BE2C (cell line): ENCODE data around the gene PRKD2.

ENCODE experiments used
- DNase-seq: peaks from one replicate; pipeline ENCODE4 v3.0.0-alpha.2; 2020
- H3K27me3 ChIP-seq: fragments of 250-450 bp; sonication (Bioruptor Pico); 2 replicates; pipeline ENCODE4 v1.5.1; 2020; ENCODE audit warnings: mild to moderate bottlenecking
- H3K36me3 ChIP-seq: fragments of 250-450 bp; sonication (Bioruptor Pico); 2 replicates; pipeline ENCODE4 v1.5.1; 2020; ENCODE audit warnings: mild to moderate bottlenecking
- H3K4me1 ChIP-seq: fragments of 250-450 bp; sonication (Bioruptor Pico); 2 replicates; pipeline ENCODE4 v1.5.1; 2020
- H3K4me3 ChIP-seq: 2 replicates; pipeline ENCODE4 v1.5.1; 2011; ENCODE audit warnings: low read depth, low read length
- H3K9me3 ChIP-seq: fragments of 250-450 bp; sonication (Bioruptor Pico); 2 replicates; pipeline ENCODE4 v1.5.1; 2020
- TF ChIP-seq, protein P1 (sequence below): IDR thresholded peaks from 2 replicates; pipeline ENCODE4 v1.5.1; 2012; ENCODE audit warnings: mild to moderate bottlenecking, low read depth, low read length

The PRKD2 gene

DNA sequence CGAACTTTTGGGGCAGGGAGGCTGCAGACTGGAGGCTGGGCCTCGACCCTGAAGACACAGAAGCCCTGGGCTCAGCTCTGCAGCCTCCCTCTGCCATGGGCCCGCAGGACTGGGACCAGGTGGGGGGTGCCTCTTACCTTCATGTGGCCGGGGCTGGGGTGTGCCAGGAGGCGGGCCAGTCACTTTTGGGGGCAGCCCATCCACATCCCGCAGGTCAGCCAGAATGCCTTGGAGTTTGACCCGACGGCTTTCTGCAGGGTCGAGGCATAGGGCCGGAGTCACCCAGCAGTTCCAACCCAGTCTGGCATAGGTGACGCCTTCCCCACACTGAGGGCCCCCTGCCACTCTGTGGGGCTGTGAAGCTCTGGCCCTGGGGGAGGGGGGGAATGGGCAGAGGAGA, 10.8 kb upstream of the PRKD2 start:
- no peaks in the 10 kb centered on the region for H3K9me3 ChIP-seq
- no peak for DNase-seq
- no peaks in the 10 kb centered on the region for H3K4me1 ChIP-seq
- no peak overlapping the region for H3K4me3 ChIP-seq
- TF ChIP-seq, protein P1, sequence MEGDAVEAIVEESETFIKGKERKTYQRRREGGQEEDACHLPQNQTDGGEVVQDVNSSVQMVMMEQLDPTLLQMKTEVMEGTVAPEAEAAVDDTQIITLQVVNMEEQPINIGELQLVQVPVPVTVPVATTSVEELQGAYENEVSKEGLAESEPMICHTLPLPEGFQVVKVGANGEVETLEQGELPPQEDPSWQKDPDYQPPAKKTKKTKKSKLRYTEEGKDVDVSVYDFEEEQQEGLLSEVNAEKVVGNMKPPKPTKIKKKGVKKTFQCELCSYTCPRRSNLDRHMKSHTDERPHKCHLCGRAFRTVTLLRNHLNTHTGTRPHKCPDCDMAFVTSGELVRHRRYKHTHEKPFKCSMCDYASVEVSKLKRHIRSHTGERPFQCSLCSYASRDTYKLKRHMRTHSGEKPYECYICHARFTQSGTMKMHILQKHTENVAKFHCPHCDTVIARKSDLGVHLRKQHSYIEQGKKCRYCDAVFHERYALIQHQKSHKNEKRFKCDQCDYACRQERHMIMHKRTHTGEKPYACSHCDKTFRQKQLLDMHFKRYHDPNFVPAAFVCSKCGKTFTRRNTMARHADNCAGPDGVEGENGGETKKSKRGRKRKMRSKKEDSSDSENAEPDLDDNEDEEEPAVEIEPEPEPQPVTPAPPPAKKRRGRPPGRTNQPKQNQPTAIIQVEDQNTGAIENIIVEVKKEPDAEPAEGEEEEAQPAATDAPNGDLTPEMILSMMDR = no peak
- peaks cover 89% of the 10 kb centered on the region for H3K36me3 ChIP-seq
- no peaks in the 10 kb centered on the region for H3K27me3 ChIP-seq

DNA sequence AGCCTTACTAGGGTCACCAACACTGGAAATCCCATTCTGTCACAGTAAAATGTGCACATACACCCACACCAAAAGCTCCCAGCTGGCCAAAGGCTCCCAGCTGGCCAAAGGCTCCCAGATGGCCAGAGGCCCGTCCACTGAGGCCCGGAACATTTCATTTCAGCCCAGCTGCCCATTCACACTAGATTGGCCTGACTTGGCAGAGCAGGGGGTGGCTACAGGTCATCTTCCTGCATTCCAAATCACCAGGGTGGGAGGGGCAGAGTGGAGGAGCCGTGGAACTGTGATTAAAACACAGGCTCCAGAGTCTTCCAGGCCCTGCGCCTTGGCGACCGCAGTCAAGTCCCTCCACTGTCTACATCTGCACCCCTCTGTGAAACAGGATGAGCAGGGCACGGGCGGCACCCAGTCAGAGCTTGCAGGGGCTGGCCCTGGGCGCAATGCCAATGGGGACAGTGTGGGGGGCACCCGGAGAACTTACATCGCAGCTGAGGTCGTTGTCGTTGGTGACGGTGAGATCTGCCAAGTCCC, 10.1 kb upstream of the PRKD2 start:
- no peaks in the 10 kb centered on the region for H3K27me3 ChIP-seq
- TF ChIP-seq, protein P1 = no peak
- DNase-seq = no peak
- H3K4me1 ChIP-seq = no peaks in the 10 kb centered on the region
- H3K4me3 ChIP-seq = no peak overlapping the region
- peaks cover 89% of the 10 kb centered on the region for H3K36me3 ChIP-seq
- H3K9me3 ChIP-seq = no peaks in the 10 kb centered on the region

DNA sequence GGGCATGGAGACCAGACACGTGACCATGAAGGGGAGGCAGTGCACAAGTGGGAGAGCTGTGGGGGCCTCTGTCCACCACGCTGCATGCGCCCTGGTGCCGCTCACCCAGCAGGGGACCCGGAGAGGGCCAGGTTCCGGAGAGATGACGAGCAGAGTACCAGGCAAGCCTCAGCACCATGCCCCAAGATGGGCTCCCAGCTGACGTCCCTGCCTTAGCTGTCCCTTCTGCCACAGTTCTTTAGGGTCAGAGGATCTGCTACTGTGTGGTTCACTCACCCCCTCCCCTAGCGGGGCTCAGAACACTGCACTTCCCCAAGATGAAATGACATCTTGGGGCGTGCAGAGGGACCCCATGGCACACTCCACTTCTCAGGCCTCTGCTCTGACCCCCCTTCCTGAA, 9.6 kb upstream of the PRKD2 start:
- Histone ChIP-seq H3K9me3 (no peaks in the 10 kb centered on the region), H3K4me1 (no peaks in the 10 kb centered on the region), H3K4me3 (no peak overlapping the region), H3K36me3 (peaks cover 89% of the 10 kb centered on the region), H3K27me3 (no peaks in the 10 kb centered on the region)
- DNase-seq = no peak
- TF ChIP-seq, protein P1 = no peak

DNA sequence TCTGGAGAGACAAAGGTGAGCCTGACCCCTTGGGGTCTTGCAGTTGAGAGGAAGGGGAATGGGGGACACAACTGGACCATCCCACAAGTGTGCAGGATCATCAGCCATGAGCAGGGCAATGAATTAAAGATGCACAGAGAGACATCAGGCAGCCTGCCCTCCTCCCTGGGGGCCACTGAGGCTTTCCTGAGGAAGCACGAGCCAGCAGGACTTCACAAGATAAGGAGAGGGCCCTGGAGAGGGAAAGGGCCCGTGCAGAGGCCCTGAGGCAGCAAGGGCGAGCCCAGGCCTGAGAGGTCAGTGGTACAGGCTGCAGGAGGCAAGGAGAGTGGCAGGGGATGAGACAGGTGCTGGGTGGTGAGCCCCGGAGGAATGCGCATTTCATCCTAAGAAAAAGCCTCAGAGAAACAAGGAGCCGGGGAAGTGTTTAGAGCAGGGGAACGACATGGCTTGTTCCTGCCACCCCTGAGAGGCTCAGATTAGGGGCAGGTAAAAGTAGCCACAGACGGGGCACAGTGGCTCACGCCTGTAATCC, 9.0 kb upstream of the PRKD2 start:
- Histone ChIP-seq H3K27me3 (no peaks in the 10 kb centered on the region), H3K36me3 (peaks cover 96% of the 10 kb centered on the region), H3K9me3 (no peaks in the 10 kb centered on the region), H3K4me3 (no peak overlapping the region), H3K4me1 (no peaks in the 10 kb centered on the region)
- DNase-seq = no peak
- TF ChIP-seq, protein P1 = no peak

DNA sequence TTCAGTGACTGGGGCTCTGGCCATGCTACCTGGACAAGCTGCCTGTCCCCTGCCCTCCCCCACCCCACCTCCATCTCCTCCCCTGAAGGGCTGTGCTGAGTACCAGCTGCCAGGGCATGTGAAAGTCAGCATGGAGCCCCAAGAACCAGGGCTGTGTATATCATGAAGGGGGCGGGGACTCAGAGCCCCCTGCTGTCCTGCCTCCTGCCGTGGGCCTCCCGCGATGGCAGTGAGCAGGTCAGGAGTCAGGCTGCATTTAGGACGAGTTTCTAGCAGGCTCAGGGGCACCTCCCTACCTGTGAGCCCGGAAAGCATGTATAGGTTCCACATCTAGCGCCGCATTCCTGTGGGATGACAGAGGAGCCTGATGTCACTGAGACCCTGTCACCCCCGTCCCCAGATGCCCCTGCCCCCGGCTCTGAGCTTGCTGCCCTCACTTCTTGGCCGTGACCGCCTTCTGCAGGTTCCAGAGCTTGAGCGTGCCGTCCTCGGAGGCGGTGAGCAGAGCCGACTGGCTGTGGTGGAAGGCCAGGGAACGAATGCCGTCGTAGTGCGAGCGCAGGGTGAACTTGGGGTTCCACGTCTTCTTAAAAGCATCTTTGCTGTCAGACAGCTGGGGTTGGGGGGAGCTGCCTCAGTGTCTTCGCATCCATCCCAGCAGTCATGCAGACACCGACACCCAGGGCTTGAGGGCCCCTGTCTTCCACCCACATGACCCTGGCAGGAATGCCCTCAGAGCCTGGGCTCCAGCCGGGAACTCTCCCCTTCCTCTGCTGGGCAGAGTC, 8.3 kb upstream of the PRKD2 start:
- Histone ChIP-seq H3K27me3 (no peaks in the 10 kb centered on the region), H3K9me3 (no peaks in the 10 kb centered on the region), H3K4me3 (no peak overlapping the region), H3K4me1 (no peaks in the 10 kb centered on the region), H3K36me3 (peaks cover 99% of the 10 kb centered on the region)
- DNase-seq = no peak
- TF ChIP-seq, protein P1 = no peak

DNA sequence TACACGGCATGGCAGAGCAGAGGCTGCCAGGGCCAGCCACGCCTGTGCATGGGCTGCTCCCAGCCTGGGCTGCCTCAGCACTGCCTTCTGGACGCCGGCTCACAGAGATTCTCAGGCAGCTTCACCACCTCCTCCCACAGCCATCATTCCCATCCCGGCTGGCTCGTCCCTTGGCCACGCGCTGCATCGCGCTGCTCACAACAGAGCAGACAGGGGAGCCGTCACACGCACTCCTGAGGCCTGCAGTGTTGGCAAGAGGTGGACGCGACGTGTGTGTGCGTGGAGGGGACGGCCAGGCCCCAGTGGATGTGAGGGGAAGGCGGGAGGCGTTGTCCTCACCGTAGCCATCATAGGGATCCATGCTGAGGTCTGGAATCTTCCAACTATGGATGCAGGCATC, 7.6 kb upstream of the PRKD2 start:
- Histone ChIP-seq H3K4me3 (no peak overlapping the region), H3K9me3 (no peaks in the 10 kb centered on the region), H3K36me3 (peaks cover 96% of the 10 kb centered on the region), H3K27me3 (no peaks in the 10 kb centered on the region), H3K4me1 (no peaks in the 10 kb centered on the region)
- TF ChIP-seq, protein P1 = no peak
- DNase-seq = no peak
